GM18511 (cell line): ENCODE measurements around the gene GPR137B.
"Not testable (repeated sequence)": the region's sequence is repeated elsewhere in the genome, so short reads cannot be mapped to it uniquely, and the experiment has no call there.

ENCODE experiments used
- ATAC-seq: cut with Tn5 transposase; IDR thresholded peaks from one replicate; pipeline ENCODE4 v1.9.1; 2021; ENCODE audit warnings: mild to moderate bottlenecking, moderate library complexity; ENCODE audit not compliant: unreplicated experiment

GPR137B gene

GRCh38 chr1:236143104-236143948 lies 987 bp downstream of the GPR137B start:
- ATAC-seq: peak; percentile 39

- ATAC-seq: no peak
Measured at GRCh38 chr1:236144033-236144432, 1.7 kb downstream of the GPR137B start.

GRCh38 chr1:236144446-236145150 lies 2.3 kb downstream of the GPR137B start:
- ATAC-seq: peak; percentile 36

GRCh38 chr1:236147068-236147467 lies 4.7 kb downstream of the GPR137B start:
- no peak for ATAC-seq

GRCh38 chr1:236147521-236148469 lies 5.5 kb downstream of the GPR137B start:
- ATAC-seq: no peak

GRCh38 chr1:236148470-236148845 lies 6.1 kb downstream of the GPR137B start:
- ATAC-seq: no peak

- no peak for ATAC-seq
Measured at GRCh38 chr1:236149003-236149595, 6.8 kb downstream of the GPR137B start.

- ATAC-seq: no peak
Measured at GRCh38 chr1:236149696-236150228, 7.4 kb downstream of the GPR137B start.

GRCh38 chr1:236150311-236150955 lies 8.1 kb downstream of the GPR137B start:
- ATAC-seq: no peak

- ATAC-seq: no peak
Measured at GRCh38 chr1:236150986-236151385, 8.6 kb downstream of the GPR137B start.

- ATAC-seq: no peak
Measured at GRCh38 chr1:236151739-236152424, 9.5 kb downstream of the GPR137B start.

- no peak for ATAC-seq
Measured at GRCh38 chr1:236154126-236154525, 11.8 kb downstream of the GPR137B start.

GRCh38 chr1:236154671-236155398 lies 12.5 kb downstream of the GPR137B start:
- no peak for ATAC-seq

GRCh38 chr1:236155399-236155767 lies 13.0 kb downstream of the GPR137B start:
- no peak for ATAC-seq

GRCh38 chr1:236155841-236156503 lies 13.6 kb downstream of the GPR137B start:
- ATAC-seq: no peak

- ATAC-seq: peak; percentile 83
Measured at GRCh38 chr1:236156512-236157208, 14.3 kb downstream of the GPR137B start.

GRCh38 chr1:236158072-236158471 lies 15.7 kb downstream of the GPR137B start:
- not testable (repeated sequence) for ATAC-seq

GRCh38 chr1:236158719-236159118 lies 16.4 kb downstream of the GPR137B start:
- ATAC-seq: no peak
